Endothelial cell of umbilical vein (primary cell): ENCODE results near the gene ZNF205. TPM values are rescaled to one million over a fixed set of nuclear protein-coding genes. Genes with fewer than 3 reads are reported as not detected.

Source experiments
- BruUV-seq: library from RNA; stranded (reverse); fragments of 400-500 nt; replicated peaks from 2 replicates; lab custom pipeline; 2021; lab: Mats Ljungman, UMichigan
- CTCF ChIA-PET: fragments of 300-600, 350-600 bp; sonication (Branson Sonifier 250); formaldehyde crosslinking; loops from one replicate; lab custom pipeline; 2021; ENCODE audit warnings: antibody characterized with exemption, inconsistent platforms; lab: Charles Lee
- POLR2A ChIA-PET: fragments of 300-600, 350-600 bp; sonication (Branson Sonifier 250); formaldehyde crosslinking; loops from one replicate; lab custom pipeline; 2021; ENCODE audit warnings: antibody characterized with exemption, inconsistent platforms; lab: Charles Lee
- DNase-seq: peaks from one replicate; pipeline ENCODE4 v3.0.0-alpha.2; 2011; ENCODE audit warnings: low read depth, low spot score
- FAIRE-seq: peaks from 2 replicates; lab custom pipeline; 2011; peaks lifted over from hg19 to GRCh38; lab: Jason Lieb, UNC
- H2AFZ ChIP-seq: 2 replicates; pipeline ENCODE4 v1.6.0; 2012; ENCODE audit warnings: low read depth, low read length, control low read depth, inconsistent platforms
- H3K27ac ChIP-seq: 2 replicates; pipeline ENCODE4 v1.5.1; 2011; ENCODE audit warnings: low read depth, mild to moderate bottlenecking, control low read depth, low read length, moderate library complexity; ENCODE audit not compliant: insufficient read depth
- H3K27me3 ChIP-seq, 2 experiments: 2 replicates each; pipeline versions ENCODE4 v1.6.0 to v1.6.1; 2011; ENCODE audit warnings: low read length in 2 of 2, mixed read lengths in 1 of 2; ENCODE audit not compliant: control insufficient read depth in 2 of 2, insufficient read depth in 2 of 2
- H3K36me3 ChIP-seq, 2 experiments: 2 replicates in 1 of 2; 3 replicates in 1 of 2; pipeline ENCODE4 v1.5.1; 2011; ENCODE audit warnings: low read length in 2 of 2, mild to moderate bottlenecking in 1 of 2, moderate library complexity in 1 of 2; ENCODE audit not compliant: control insufficient read depth in 2 of 2, insufficient read depth in 2 of 2; ENCODE audit errors: extremely low read depth in 1 of 2
- H3K4me1 ChIP-seq: 3 replicates; pipeline ENCODE4 v1.5.1; 2011; ENCODE audit warnings: mild to moderate bottlenecking, low read length; ENCODE audit not compliant: control insufficient read depth, insufficient read depth; ENCODE audit errors: extremely low read depth
- H3K4me2 ChIP-seq: 2 replicates; pipeline ENCODE4 v1.6.1; 2011; ENCODE audit warnings: low read length, control low read depth, mixed read lengths; ENCODE audit not compliant: insufficient read depth
- H3K4me3 ChIP-seq, 3 experiments: fragments of 200-600 bp in 1 of 3; sonication (generic), shearing (Covaris generic) in 1 of 3; replicated peaks in 1 of 3; 2 replicates each; pipeline ENCODE4 v1.5.1; 2011 to 2016; ENCODE audit warnings: control low read depth in 3 of 3, low read length in 3 of 3, mild to moderate bottlenecking in 2 of 3, inconsistent platforms in 1 of 3, low read depth in 1 of 3, moderate library complexity in 1 of 3; ENCODE audit not compliant: insufficient read depth in 1 of 3
- H3K79me2 ChIP-seq: 2 replicates; pipeline ENCODE4 v1.6.0; 2012; ENCODE audit warnings: low read length, inconsistent platforms; ENCODE audit not compliant: control insufficient read depth, insufficient read depth
- H3K9ac ChIP-seq: replicated peaks from 2 replicates; pipeline ENCODE3; 2011; ENCODE audit warnings: low read length, control low read depth; ENCODE audit not compliant: insufficient read depth; ENCODE audit errors: extremely low read depth
- H3K9me1 ChIP-seq: replicated peaks from 3 replicates; pipeline ENCODE4 v1.6.0; 2011; ENCODE audit warnings: mild to moderate bottlenecking, low read length; ENCODE audit not compliant: control insufficient read depth, insufficient read depth; ENCODE audit errors: extremely low read depth
- H3K9me3 ChIP-seq: replicated peaks from 2 replicates; pipeline ENCODE4 v1.5.1; 2012; ENCODE audit warnings: low read length, inconsistent platforms; ENCODE audit not compliant: control insufficient read depth, insufficient read depth
- H4K20me1 ChIP-seq: replicated peaks from 2 replicates; pipeline ENCODE3; 2011; ENCODE audit warnings: mild to moderate bottlenecking, low read length; ENCODE audit not compliant: control insufficient read depth, insufficient read depth; ENCODE audit errors: extremely low read depth
- CTCF ChIP-seq, 2 donors: IDR thresholded peaks; 1 replicate in 1 of 2; 2 replicates in 1 of 2; pipeline ENCODE4 v1.5.1; 2011; ENCODE audit warnings: low read length in 2 of 2, mild to moderate bottlenecking in 2 of 2, moderate library complexity in 2 of 2, control low read depth in 1 of 2, inconsistent platforms in 1 of 2, low read depth in 1 of 2; ENCODE audit not compliant: insufficient read depth in 1 of 2; ENCODE audit errors: extremely low read depth in 1 of 2
- EZH2 ChIP-seq: IDR thresholded peaks from 2 replicates; pipeline ENCODE4 v1.6.1; 2012; ENCODE audit warnings: borderline replicate concordance, low read depth, mild to moderate bottlenecking, moderate library complexity, low read length, inconsistent platforms; ENCODE audit not compliant: severe bottlenecking
- FOS ChIP-seq: IDR thresholded peaks from 2 replicates; pipeline ENCODE4 v1.6.1; 2011; ENCODE audit warnings: mild to moderate bottlenecking, low read length, moderate library complexity, borderline replicate concordance; ENCODE audit not compliant: insufficient read depth
- GATA2 ChIP-seq: IDR thresholded peaks from 2 replicates; pipeline ENCODE4 v1.7.0; 2011; ENCODE audit warnings: low read depth, mild to moderate bottlenecking, moderate library complexity, mixed read lengths, low read length; ENCODE audit not compliant: insufficient read length, insufficient read depth
- JUN ChIP-seq: IDR thresholded peaks from 2 replicates; pipeline ENCODE4 v1.6.1; 2011; ENCODE audit warnings: borderline replicate concordance, low read depth; ENCODE audit not compliant: insufficient read length, insufficient read depth
- MYC ChIP-seq: IDR thresholded peaks from one replicate; pipeline ENCODE4 v1.6.1; 2011; ENCODE audit warnings: mild to moderate bottlenecking, low read depth, low read length
- POLR2A ChIP-seq: IDR thresholded peaks from 2 replicates; pipeline ENCODE4 v1.6.1; 2012; ENCODE audit warnings: low read depth, mild to moderate bottlenecking, control low read depth, low read length
- POLR2AphosphoS5 ChIP-seq: IDR thresholded peaks from 2 replicates; pipeline ENCODE4 v1.6.1; 2012; ENCODE audit warnings: low read depth, mild to moderate bottlenecking, control low read depth, low read length, moderate library complexity; ENCODE audit not compliant: insufficient read depth
- dilution Hi-C: fragments of 300-500 bp; cut with MboI; formaldehyde crosslinking; loops from one replicate; pipeline ENCODE4 v1.15.0; 2019; ENCODE audit warnings: low sequenced_read_pairs; ENCODE audit not compliant: extremely low pct_ligation_motif_present
- intact Hi-C: fragments of 100-400 bp; cut with micrococcal nuclease; formaldehyde crosslinking; loops from one replicate; pipeline ENCODE4 v1.10.0; 2022
- polyA plus RNA-seq, 4 experiments: library from polyadenylated mRNA; depleted of rRNA in 3 of 4; stranded (reverse) in 3 of 4; unstranded in 1 of 4; fragments of >200 nt; gene quantifications; 2 replicates each; pipeline versions ENCODE4 v1.2.1 to v1.2.3, GENCODE V29; 2011 to 2012; ENCODE audit warnings: missing spikeins in 1 of 4
- total RNA-seq: library from RNA; stranded (reverse); gene quantifications from 2 replicates; pipeline ENCODE4 v1.2.3, GENCODE V29; 2021
- TF ChIP-seq, protein P1 (sequence below): IDR thresholded peaks from 2 replicates; pipeline ENCODE4 v1.6.1; 2011; ENCODE audit not compliant: insufficient read depth, insufficient read length

Gene ZNF205
- total and polyA plus RNA-seq, 2 donors (not counting 3 experiments of a cell fraction or from before 2014, with no cell fraction given) = 18.5 to 19.0 TPM

DNA sequence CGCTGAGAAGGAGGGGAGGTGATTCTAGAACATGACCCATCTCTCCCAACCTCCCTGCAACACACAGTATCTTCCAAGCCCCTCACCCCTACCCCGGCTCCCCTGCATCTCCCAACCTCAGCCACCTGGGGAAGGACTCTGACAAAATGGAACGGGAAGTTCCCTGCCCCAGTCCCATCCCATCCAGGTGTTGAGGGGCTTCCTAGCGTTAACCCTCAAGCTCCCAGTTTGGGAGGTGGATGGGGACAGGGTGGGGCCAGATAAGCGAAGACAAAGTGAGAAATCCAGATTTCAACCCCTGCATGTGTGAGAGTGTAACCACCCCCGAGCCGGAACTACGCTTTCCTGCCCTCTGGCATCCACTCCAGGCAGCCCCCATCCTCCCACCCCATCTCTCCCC lies 15.1 kb upstream of the ZNF205 start:
- TF ChIP-seq GATA2 = no peak
- TF ChIP-seq MYC = no peak
- no peak for TF ChIP-seq CTCF (IDR thresholded peaks at IDR 0.05; ENCODE audit: extremely low read depth in 1 of 2, insufficient read depth in 1 of 2, low read depth in 1 of 2, low read length in 2 of 2)
- TF ChIP-seq EZH2 = no peak
- TF ChIP-seq FOS = no peak
- no peak for TF ChIP-seq JUN
- TF ChIP-seq POLR2AphosphoS5 = no peak
- TF ChIP-seq POLR2A = no peak
- TF ChIP-seq, protein P1, sequence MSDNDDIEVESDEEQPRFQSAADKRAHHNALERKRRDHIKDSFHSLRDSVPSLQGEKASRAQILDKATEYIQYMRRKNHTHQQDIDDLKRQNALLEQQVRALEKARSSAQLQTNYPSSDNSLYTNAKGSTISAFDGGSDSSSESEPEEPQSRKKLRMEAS = no peak
- Histone ChIP-seq H3K9me3 (no peaks in the 10 kb centered on the region), H3K4me1 (peaks cover 19% of the 10 kb centered on the region), H3K79me2 (no peaks in the 10 kb centered on the region), H3K36me3 (no peaks in the 10 kb centered on the region), H3K9me1 (no peaks in the 10 kb centered on the region), H3K4me2 (no peak overlapping the region), H3K27ac (no peak overlapping the region), H3K4me3 (no peak overlapping the region), H2AFZ (no peak overlapping the region), H3K27me3 (peaks cover 0 to 2% of the 10 kb centered on the region in 2 experiments), H3K9ac (no peak overlapping the region), H4K20me1 (no peaks in the 10 kb centered on the region)
- no peak for FAIRE-seq
- ChIA-PET POLR2A (no interaction called here), CTCF (interaction anchor here (0.8 to 4.8 kb wide), 7 partner anchors 9 to 71 kb away, joined by 3 to 49 read pairs (median 5); no protein-coding TSS in a partner anchor)
- no TSS peak for BruUV-seq
- dilution Hi-C loops (no loop called here), intact Hi-C loops (no loop called here)
- DNase-seq = no peak
